ENCODE measurements around the gene CEP63. TPM values are rescaled to one million over a fixed set of nuclear protein-coding genes. Genes with fewer than 3 reads are reported as not detected.

The CEP63 gene
- 6.8 and 9.2 TPM in 2 replicates for total RNA-seq

GRCh38 chr3:134485718-134486576, at the start of gene CEP63, which contains the start of gene ANAPC13:
Gene CEP63 (plus strand): TSS chr3:134486057. CDS start chr3:134495321, 9,264 bp downstream.
Gene ANAPC13 (minus strand): TSS chr3:134485985. CDS start chr3:134482904, 3,081 bp downstream.

Other genes with a start within 250 kb of the CEP63 start
- 77.4 and 91.9 TPM in 2 replicates for gene RYK, start 235.2 kb upstream of the CEP63 start, total RNA-seq
- 61.8 and 114 TPM in 2 replicates for gene AMOTL2, start 111.6 kb upstream of the CEP63 start, total RNA-seq
- 52.6 and 59.8 TPM in 2 replicates for gene ANAPC13, start 72 bp upstream of the CEP63 start, total RNA-seq
- gene KY, start 165.0 kb downstream of the CEP63 start, total RNA-seq, result not detected in 2 replicates